ENCODE data around the gene DDR2. TPM values are rescaled to one million over a fixed set of nuclear protein-coding genes. Genes with fewer than 3 reads are reported as not detected.
A peak's percentile ranks its signal among the peaks of the same experiment; 100 is the strongest.

DDR2 gene
- total and polyA plus RNA-seq, 2 of the 4 experiments (the other 2 are of a cell fraction): 66.1 to 245 TPM

- Histone ChIP-seq H4K5ac (ENCODE audit: low read depth, low read length) (no peak overlapping the region), H3K23ac (ENCODE audit: low read depth, low read length) (peak overlapping the region; percentile 90), H3K18ac (ENCODE audit: low read depth, low read length) (no peak overlapping the region), H3K4me3 (ENCODE audit: insufficient read depth, low read depth, low read length) (peak overlapping the region; percentile 76), H4K91ac (ENCODE audit: insufficient read depth, low read depth, low read length) (peak overlapping the region; percentile 20; the same call in 1 of the 2 replicates), H2BK120ac (ENCODE audit: low read depth, low read length) (no peak overlapping the region), H4K8ac (ENCODE audit: low read depth in 2 of 2, low read length in 2 of 2) (peak overlapping the region in 1 of 2 experiments; percentile 20; a peak in 1 of 4 replicates), H3K27ac (ENCODE audit: insufficient read depth, low read length) (peak overlapping the region; percentile 10; the same call in 1 of the 2 replicates), H3K56ac (ENCODE audit: extremely low read depth, insufficient read depth, low read length) (peak overlapping the region; percentile 52; the same call in 1 of the 2 replicates), H3K79me1 (ENCODE audit: low read depth in 1 of 2, low read length in 2 of 2) (peaks cover 0 to 60% of the 10 kb centered on the region in 2 experiments; a peak in 2 of 4 replicates), H3K9me3 (ENCODE audit: control insufficient read depth, insufficient read depth, low read length) (no peaks in the 10 kb centered on the region), H3K4ac (ENCODE audit: low read depth, low read length) (peak overlapping the region; percentile 73), H4K20me1 (ENCODE audit: insufficient read depth, low read length) (peaks cover 48% of the 10 kb centered on the region), H3K9ac (ENCODE audit: low read depth, low read length) (peak overlapping the region; percentile 17), H2AK9ac (replicated peaks; ENCODE audit: low read depth, low read length, poor library complexity) (peak overlapping the region; percentile 30), H2BK20ac (ENCODE audit: low read depth, low read length) (no peak overlapping the region), H2BK15ac (ENCODE audit: low read depth, low read length) (no peak overlapping the region), H3K27me3 (ENCODE audit: control insufficient read depth, insufficient read depth, low read length) (no peaks in the 10 kb centered on the region), H2BK5ac (ENCODE audit: low read depth, low read length, poor library complexity, severe bottlenecking) (peak overlapping the region; percentile 3), H2AFZ (replicated peaks; ENCODE audit: low read length, poor library complexity) (no peak overlapping the region), H2AK5ac (ENCODE audit: low read depth, low read length) (peak overlapping the region; percentile 67; the same call in 1 of the 2 replicates), H3K4me1 (ENCODE audit: control insufficient read depth, insufficient read depth, low read length) (peaks cover 11% of the 10 kb centered on the region; the same call in 1 of the 2 replicates), H3K9me1 (ENCODE audit: insufficient read depth, low read length) (peaks cover 18% of the 10 kb centered on the region), H3K36me3 (ENCODE audit: control insufficient read depth, insufficient read depth, low read length) (no peaks in the 10 kb centered on the region), H3K14ac (replicated peaks; ENCODE audit: low read depth, low read length) (peak overlapping the region; percentile 70), H3K4me2 (ENCODE audit: low read depth, low read length) (peak overlapping the region; percentile 71)
- no TSS peak for BruUV-seq (replicated peaks)
- dilution Hi-C loops (cut with HindIII; ENCODE audit: low sequenced_read_pairs, unreplicated experiment): no loop called here
- intact Hi-C loops (cut with micrococcal nuclease): loop anchor here (2.0 to 10.0 kb wide), 2 partner anchors 13 to 139 kb away; no protein-coding TSS in a partner anchor
- ChIA-PET CTCF (no interaction called here), POLR2A (ENCODE audit: unreplicated experiment) (interaction anchor here (0.7 kb wide), 1 partner anchor 17 kb away, joined by 4 read pairs; no protein-coding TSS in a partner anchor)
- ATAC-seq (ENCODE audit: low read depth) (no peak), DNase-seq (peak; percentile 31)
- 20% methylated on average over 2 of the region's 4 CpGs; no CpG with 5 or more reads in 1 of the 2 experiments for WGBS, 2 experiments (ENCODE audit: extremely low coverage in 2 of 2, insufficient read length in 1 of 2)
- in situ Hi-C loops (cut with MboI; ENCODE audit: low sequenced_read_pairs): no loop called here
- TF ChIP-seq, protein P1, sequence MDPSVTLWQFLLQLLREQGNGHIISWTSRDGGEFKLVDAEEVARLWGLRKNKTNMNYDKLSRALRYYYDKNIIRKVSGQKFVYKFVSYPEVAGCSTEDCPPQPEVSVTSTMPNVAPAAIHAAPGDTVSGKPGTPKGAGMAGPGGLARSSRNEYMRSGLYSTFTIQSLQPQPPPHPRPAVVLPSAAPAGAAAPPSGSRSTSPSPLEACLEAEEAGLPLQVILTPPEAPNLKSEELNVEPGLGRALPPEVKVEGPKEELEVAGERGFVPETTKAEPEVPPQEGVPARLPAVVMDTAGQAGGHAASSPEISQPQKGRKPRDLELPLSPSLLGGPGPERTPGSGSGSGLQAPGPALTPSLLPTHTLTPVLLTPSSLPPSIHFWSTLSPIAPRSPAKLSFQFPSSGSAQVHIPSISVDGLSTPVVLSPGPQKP (IDR thresholded peaks at IDR 0.05; ENCODE audit: borderline replicate concordance, low read depth, low read length): no peak
- TF ChIP-seq MAFK (IDR thresholded peaks at IDR 0.05; ENCODE audit: low read depth, low read length): no peak
- TF ChIP-seq CEBPB (IDR thresholded peaks at IDR 0.05; ENCODE audit: low read depth, low read length): 0 out of 2 replicates have a peak, but pooled peaks have one; percentile 4
- TF ChIP-seq CHD1 (IDR thresholded peaks at IDR 0.05; ENCODE audit: low read depth, low read length): no peak
- TF ChIP-seq RCOR1 (IDR thresholded peaks at IDR 0.05; ENCODE audit: insufficient replicate concordance, low read length): no peak
Measured at GRCh38 chr1:162635418-162635817, 3.2 kb downstream of the DDR2 start.

All from IMR-90 (cell line).